Fibroblast of lung (primary cell): ENCODE results near the gene MMP14.

ENCODE experiments used
- EZH2 ChIP-seq: IDR thresholded peaks from 2 replicates; pipeline ENCODE4 v1.5.1; 2012; ENCODE audit warnings: low read length, control low read depth, mild to moderate bottlenecking; ENCODE audit errors: missing control alignments
- TF ChIP-seq, protein P1 (sequence below), 2 donors: IDR thresholded peaks in 1 of 2; conservative IDR thresholded peaks in 1 of 2; 1 replicate in 1 of 2; 2 replicates in 1 of 2; pipeline ENCODE4 v1.5.1; 2011 to 2012; ENCODE audit warnings: low read length in 2 of 2, control low read depth in 1 of 2, inconsistent platforms in 1 of 2, low read depth in 1 of 2, mild to moderate bottlenecking in 1 of 2

DNA sequence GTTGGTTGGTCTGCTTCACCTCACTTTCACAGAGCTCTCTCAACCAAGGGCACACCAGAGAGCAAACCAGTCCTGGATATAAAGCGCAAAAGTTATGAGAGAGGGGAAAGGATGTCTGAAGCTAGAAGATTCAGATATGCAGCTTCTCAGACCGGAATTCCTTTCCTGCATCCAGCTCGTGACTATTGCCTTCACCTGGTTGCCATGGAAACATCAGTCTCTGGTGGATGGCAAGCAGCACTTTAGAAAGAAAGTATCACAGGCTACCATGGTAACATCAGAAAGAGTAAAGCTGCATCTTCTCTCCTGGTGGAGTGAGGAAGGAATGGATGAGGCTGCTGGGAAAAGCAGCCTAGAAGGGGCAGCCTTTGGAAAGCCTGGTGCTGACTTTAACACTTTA, 60.4 kb downstream of the MMP14 start:
- no peak for TF ChIP-seq EZH2
- TF ChIP-seq, protein P1, sequence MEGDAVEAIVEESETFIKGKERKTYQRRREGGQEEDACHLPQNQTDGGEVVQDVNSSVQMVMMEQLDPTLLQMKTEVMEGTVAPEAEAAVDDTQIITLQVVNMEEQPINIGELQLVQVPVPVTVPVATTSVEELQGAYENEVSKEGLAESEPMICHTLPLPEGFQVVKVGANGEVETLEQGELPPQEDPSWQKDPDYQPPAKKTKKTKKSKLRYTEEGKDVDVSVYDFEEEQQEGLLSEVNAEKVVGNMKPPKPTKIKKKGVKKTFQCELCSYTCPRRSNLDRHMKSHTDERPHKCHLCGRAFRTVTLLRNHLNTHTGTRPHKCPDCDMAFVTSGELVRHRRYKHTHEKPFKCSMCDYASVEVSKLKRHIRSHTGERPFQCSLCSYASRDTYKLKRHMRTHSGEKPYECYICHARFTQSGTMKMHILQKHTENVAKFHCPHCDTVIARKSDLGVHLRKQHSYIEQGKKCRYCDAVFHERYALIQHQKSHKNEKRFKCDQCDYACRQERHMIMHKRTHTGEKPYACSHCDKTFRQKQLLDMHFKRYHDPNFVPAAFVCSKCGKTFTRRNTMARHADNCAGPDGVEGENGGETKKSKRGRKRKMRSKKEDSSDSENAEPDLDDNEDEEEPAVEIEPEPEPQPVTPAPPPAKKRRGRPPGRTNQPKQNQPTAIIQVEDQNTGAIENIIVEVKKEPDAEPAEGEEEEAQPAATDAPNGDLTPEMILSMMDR (conservative IDR thresholded peaks at IDR 0.05 in 1 of 2, IDR thresholded peaks at IDR 0.05 in 1 of 2; ENCODE audit: low read depth in 1 of 2, low read length in 2 of 2) = no peak
